ENCODE measurements around the gene HAPLN3. TPM values are rescaled to one million over a fixed set of nuclear protein-coding genes. Genes with fewer than 3 reads are reported as not detected.

Gene HAPLN3
- total RNA-seq, 1 experiment from 2014 or later = 11.5 TPM

DNA sequence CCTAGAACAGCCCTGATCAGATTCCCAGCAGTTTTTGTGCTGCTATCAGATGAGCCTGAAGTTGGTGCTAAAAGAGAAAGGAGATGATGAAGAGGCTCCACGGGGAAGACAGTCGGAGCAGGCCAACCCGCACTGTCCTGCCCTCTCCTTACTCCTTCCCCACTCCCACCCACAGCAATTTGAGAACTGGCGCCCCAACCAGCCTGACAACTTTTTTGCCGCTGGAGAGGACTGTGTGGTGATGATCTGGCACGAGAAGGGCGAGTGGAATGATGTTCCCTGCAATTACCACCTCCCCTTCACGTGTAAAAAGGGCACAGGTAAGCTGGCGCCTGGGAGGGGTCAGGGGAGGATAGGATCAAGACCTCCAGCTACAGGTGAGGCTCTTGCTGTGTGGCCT is 22.6 kb downstream of the HAPLN3 start:
- no peak for DNase-seq
- H3K36me3 ChIP-seq (replicated peaks; ENCODE audit: control insufficient read depth, insufficient read depth, low read length) = no peaks in the 10 kb centered on the region
- H3K27me3 ChIP-seq (ENCODE audit: control insufficient read depth, insufficient read depth, low read length) = no peaks in the 10 kb centered on the region; the same call in 1 of the 2 replicates
- no peak overlapping the region for H3K4me3 ChIP-seq (ENCODE audit: insufficient read depth, low read depth, low read length)

DNA sequence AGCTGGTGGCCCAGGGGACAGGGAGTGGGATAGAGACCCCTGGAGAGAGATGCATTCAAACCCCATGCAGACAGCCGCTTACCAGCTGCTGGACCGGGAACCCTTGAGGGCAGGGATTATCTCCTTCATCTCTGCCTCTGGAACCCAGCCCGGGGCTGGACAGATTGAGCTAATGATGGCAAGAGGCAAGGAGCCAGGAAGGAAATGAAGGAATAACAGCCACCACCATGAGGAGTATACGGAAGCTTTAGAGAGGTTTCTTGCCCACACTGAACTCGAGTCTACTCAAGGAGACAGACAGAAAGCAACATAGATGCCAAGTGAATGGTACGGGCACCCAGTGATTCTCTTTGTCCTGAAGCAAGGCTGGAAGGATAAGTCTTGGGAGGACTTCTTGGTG is 23.2 kb downstream of the HAPLN3 start:
- no peak overlapping the region for H3K4me3 ChIP-seq (ENCODE audit: insufficient read depth, low read depth, low read length)
- no peaks in the 10 kb centered on the region for H3K36me3 ChIP-seq (replicated peaks; ENCODE audit: control insufficient read depth, insufficient read depth, low read length)
- DNase-seq = no peak
- no peaks in the 10 kb centered on the region; the same call in 1 of the 2 replicates for H3K27me3 ChIP-seq (ENCODE audit: control insufficient read depth, insufficient read depth, low read length)

DNA sequence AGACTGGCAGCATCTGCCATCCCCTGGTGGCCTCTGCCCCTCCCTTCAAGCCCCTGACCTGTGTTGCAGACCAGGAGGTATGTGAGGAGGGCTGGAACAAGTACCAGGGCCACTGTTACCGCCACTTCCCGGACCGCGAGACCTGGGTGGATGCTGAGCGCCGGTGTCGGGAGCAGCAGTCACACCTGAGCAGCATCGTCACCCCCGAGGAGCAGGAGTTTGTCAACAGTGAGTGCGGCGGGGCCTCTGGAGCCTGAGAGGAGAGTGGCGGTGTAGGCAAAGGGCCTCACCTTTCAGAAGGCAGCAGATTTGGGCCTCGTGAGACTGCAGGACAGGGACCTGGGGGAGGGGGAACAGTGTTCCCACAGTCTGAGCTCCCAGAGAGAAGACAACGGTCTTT is 24.0 kb downstream of the HAPLN3 start:
- Histone ChIP-seq H3K4me3 (ENCODE audit: insufficient read depth, low read depth, low read length) (no peak overlapping the region), H3K36me3 (replicated peaks; ENCODE audit: control insufficient read depth, insufficient read depth, low read length) (no peaks in the 10 kb centered on the region), H3K27me3 (ENCODE audit: control insufficient read depth, insufficient read depth, low read length) (no peaks in the 10 kb centered on the region; the same call in 1 of the 2 replicates)
- DNase-seq = no peak

DNA sequence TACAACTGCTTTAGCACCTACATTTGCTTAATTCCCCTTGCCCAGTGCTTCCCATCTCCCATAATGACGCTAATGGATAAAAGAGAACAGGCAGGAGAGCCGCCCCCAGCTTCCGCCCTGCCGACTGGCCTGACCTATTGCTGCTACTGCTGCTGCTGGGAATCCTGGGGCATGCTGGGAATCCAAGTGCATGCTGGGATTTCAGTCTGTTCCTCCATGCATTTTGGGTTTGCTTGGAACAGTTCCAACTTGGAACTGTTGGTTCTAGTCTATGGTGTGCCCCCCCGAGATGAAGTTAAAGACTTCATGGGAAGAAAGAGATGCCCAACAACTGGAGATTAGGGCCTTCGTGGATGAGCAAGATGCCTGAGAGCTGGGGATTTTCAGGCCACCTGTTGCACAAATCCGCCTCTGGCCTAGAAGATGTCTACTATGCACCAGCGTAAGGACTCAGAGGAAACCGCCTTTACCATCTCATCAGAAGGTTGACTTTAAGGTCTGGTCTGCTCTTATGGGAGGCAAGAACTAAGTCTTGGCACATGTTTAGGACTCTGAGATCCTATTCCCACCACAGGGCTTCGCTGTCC is 29.0 kb downstream of the HAPLN3 start:
- Histone ChIP-seq H3K4me3 (ENCODE audit: insufficient read depth, low read depth, low read length) (no peak overlapping the region), H3K27me3 (ENCODE audit: control insufficient read depth, insufficient read depth, low read length) (no peaks in the 10 kb centered on the region), H3K36me3 (replicated peaks; ENCODE audit: control insufficient read depth, insufficient read depth, low read length) (no peaks in the 10 kb centered on the region)
- DNase-seq = no peak

DNA sequence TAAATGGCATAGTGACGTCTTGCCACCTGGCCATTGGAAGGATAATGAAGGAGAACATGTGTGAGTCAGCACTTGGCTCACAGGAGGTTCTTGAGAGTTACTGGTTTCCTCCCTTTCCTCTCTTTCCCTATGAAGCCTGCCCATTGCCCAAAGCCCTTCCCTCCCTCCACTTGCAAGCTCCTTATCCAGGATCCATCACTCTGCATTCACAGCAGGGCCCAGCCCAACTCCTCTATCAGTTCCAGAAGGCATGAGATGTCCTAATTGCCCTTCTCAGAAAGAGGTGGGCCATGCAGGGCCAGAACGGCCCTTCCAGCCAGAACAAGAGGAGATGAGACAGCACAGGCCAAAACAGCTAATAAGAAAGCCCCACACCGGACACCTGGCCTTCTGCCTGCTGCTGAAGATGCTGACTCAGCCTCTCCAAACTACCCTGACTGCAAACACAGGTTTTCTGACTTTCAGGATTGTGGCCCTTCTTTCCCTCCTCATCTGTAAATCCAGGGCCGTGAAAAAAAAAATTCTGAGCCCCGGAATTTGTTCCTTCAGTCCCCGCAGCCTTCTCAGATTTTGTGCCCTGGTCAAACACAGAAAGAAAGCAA is 29.7 kb downstream of the HAPLN3 start:
- H3K36me3 ChIP-seq (replicated peaks; ENCODE audit: control insufficient read depth, insufficient read depth, low read length) = no peaks in the 10 kb centered on the region
- DNase-seq = no peak
- H3K4me3 ChIP-seq (ENCODE audit: insufficient read depth, low read depth, low read length) = no peak overlapping the region
- H3K27me3 ChIP-seq (ENCODE audit: control insufficient read depth, insufficient read depth, low read length) = no peaks in the 10 kb centered on the region

DNA sequence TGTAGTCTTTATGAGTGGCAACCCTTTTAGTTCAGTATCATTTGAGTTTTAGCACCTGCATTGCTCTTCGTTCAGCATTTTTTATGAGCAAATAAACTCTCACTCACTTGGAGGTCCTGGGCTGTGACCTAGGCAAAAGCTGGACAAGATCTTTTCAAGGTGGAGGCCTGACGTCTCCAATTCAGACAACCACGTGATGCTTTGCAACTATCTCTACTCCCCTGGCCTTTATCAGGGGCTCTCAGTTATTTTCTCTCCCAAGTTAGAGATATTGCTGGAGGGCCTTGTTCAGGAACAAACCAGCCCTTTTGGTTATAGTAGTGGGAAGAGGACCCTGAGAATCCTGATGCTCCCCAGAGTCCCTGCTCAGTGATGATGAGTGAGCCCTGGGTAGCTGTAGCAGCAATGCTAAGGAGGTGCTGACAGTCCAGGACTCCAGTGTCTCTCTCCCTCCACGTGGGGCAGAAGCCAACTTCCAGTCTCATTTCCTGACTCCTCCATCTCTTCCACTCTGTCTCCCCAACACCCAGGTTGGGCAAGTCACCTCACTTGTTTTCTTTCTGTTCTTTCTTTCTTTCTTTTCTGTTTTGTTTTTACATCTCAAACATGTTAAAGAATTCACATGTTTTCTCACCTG is 30.4 kb downstream of the HAPLN3 start:
- Histone ChIP-seq H3K27me3 (ENCODE audit: control insufficient read depth, insufficient read depth, low read length) (no peaks in the 10 kb centered on the region), H3K36me3 (replicated peaks; ENCODE audit: control insufficient read depth, insufficient read depth, low read length) (no peaks in the 10 kb centered on the region), H3K4me3 (ENCODE audit: insufficient read depth, low read depth, low read length) (no peak overlapping the region)
- no peak for DNase-seq

DNA sequence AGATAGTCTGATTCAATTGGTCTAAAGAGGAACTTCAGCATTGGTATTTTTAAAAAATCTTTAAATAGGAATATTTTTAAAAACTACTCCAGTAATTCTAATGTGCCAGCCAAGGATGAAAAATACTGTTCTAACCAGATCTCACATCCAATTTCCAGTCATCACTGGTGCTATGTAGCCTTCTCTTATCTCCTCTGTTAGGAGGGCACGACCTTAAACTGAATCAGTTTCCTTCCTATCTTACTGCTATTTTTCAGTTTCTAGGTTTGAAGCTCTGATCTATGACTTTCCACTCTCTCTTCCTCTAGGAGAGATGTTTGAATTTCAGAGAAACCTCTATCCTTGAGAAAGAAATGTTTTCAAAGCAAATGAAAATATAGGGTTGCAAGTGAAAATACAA is 31.9 kb downstream of the HAPLN3 start:
- H3K4me3 ChIP-seq (ENCODE audit: insufficient read depth, low read depth, low read length) = no peak overlapping the region
- H3K36me3 ChIP-seq (replicated peaks; ENCODE audit: control insufficient read depth, insufficient read depth, low read length) = no peaks in the 10 kb centered on the region
- H3K27me3 ChIP-seq (ENCODE audit: control insufficient read depth, insufficient read depth, low read length) = no peaks in the 10 kb centered on the region
- DNase-seq = no peak

DNA sequence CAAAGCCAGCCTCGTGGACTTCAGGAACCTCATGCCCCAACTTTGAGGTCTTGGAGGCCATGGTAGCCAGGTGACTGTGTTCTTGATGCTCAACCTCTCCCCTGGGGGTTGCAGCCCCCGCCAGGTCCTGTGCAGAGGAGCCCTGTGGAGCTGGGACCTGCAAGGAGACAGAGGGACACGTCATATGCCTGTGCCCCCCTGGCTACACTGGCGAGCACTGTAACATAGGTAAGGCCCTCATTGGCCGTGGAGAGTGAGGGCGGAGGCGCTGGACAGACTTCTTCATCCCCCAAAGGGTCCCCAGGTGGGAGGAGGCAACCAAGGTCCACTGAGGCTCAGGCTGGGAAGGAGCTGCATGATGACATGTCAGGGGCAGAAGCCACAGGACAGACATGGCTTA is 35.1 kb downstream of the HAPLN3 start:
- Histone ChIP-seq H3K4me3 (ENCODE audit: insufficient read depth, low read depth, low read length) (no peak overlapping the region), H3K27me3 (ENCODE audit: control insufficient read depth, insufficient read depth, low read length) (no peaks in the 10 kb centered on the region), H3K36me3 (replicated peaks; ENCODE audit: control insufficient read depth, insufficient read depth, low read length) (no peaks in the 10 kb centered on the region)
- DNase-seq = no peak

DNA sequence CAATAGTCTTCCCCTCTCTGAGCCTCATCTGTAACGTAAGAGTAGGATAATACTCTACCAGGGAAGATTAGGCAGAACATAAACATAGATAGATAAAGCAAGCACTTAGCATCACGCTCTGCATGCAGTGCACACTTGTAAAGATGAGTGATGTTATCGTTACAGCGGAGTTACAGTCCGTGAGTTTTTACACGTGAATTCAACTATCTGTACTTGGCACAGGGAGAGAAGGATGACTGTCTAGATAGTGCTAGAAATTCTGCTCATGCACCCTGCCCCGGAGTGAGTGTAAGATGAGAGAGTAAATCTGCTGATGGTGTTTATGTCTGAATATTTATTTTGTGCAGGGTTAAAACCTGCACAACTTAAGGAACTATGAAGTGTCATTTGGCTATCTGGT is 35.8 kb downstream of the HAPLN3 start:
- no peak for DNase-seq
- Histone ChIP-seq H3K27me3 (ENCODE audit: control insufficient read depth, insufficient read depth, low read length) (no peaks in the 10 kb centered on the region), H3K36me3 (replicated peaks; ENCODE audit: control insufficient read depth, insufficient read depth, low read length) (no peaks in the 10 kb centered on the region), H3K4me3 (ENCODE audit: insufficient read depth, low read depth, low read length) (no peak overlapping the region)

DNA sequence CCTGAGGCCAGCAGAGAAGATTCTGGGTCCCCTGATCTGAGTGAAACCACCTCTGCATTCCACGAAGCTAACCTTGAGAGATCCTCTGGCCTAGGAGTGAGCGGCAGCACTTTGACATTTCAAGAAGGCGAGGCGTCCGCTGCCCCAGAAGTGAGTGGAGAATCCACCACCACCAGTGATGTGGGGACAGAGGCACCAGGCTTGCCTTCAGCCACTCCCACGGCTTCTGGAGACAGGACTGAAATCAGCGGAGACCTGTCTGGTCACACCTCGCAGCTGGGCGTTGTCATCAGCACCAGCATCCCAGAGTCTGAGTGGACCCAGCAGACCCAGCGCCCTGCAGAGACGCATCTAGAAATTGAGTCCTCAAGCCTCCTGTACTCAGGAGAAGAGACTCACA is 36.4 kb downstream of the HAPLN3 start:
- Histone ChIP-seq H3K4me3 (ENCODE audit: insufficient read depth, low read depth, low read length) (no peak overlapping the region), H3K36me3 (replicated peaks; ENCODE audit: control insufficient read depth, insufficient read depth, low read length) (no peaks in the 10 kb centered on the region), H3K27me3 (ENCODE audit: control insufficient read depth, insufficient read depth, low read length) (no peaks in the 10 kb centered on the region)
- DNase-seq = no peak

DNA sequence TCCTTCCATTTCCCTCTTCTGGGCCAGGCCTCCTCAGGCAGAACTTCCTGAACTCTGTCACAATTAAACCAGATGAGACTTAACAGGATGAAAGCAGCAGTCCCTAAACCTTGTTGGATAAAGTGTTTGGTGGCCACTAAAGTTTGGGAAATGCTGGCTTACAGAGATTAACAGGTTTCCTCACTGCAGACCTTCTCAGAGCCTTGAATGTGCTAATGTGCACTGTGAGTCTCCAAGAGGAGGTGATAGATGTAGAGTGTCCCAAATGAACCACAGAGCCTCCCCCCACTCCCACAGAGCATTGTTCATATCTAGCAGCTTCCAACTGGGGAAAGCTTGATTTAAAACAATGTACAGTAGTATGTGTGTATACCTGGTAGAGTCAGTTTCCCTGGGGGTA is 42.9 kb downstream of the HAPLN3 start:
- DNase-seq = no peak
- H3K36me3 ChIP-seq (replicated peaks; ENCODE audit: control insufficient read depth, insufficient read depth, low read length) = no peaks in the 10 kb centered on the region
- H3K27me3 ChIP-seq (ENCODE audit: control insufficient read depth, insufficient read depth, low read length) = no peaks in the 10 kb centered on the region
- H3K4me3 ChIP-seq (ENCODE audit: insufficient read depth, low read depth, low read length) = no peak overlapping the region

DNA sequence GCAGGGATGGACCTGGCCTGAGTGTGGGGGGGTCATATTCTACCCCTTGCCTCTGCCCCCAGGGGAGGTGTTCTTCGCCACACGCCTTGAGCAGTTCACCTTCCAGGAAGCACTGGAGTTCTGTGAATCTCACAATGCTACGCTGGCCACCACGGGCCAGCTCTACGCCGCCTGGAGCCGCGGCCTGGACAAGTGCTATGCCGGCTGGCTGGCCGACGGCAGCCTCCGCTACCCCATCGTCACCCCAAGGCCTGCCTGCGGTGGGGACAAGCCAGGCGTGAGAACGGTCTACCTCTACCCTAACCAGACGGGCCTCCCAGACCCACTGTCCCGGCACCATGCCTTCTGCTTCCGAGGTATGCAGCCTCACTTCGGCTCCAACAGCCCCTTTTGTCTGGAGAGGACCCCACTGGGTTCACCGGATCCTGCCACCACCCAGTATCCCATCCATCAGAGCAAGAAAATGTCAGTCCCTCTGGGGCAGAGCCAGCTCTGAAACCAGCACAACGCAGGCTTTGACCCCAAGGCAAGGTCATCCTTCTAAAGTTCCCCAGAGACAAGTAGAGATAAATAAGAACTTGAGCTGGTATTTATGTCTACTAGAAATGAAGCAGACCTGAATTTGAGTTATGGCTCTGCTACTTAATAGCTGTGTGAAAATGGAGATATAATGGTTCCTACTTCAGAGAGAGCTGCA is 45.8 kb downstream of the HAPLN3 start:
- H3K4me3 ChIP-seq (ENCODE audit: insufficient read depth, low read depth, low read length) = no peak overlapping the region
- no peaks in the 10 kb centered on the region for H3K27me3 ChIP-seq (ENCODE audit: control insufficient read depth, insufficient read depth, low read length)
- no peaks in the 10 kb centered on the region for H3K36me3 ChIP-seq (replicated peaks; ENCODE audit: control insufficient read depth, insufficient read depth, low read length)
- no peak for DNase-seq

DNA sequence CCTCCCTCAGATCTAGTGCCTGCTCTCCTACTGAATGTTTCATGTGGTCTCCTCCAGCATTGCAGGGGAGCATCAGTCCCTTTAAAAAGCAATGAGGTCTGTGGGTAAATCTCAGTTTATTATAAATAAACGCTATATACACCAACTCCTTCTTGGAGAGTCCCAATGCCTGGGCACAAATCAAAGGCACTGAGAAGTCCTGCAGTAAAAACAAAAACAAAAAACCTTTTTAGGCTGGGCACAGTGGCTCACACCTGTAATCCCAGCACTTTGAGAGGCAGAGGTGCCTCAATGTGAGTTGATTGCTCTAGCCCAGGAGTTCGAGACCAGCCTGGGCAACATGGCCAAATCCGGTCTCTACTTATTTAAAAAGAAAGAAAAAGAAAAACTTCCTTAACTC is 47.1 kb downstream of the HAPLN3 start:
- H3K27me3 ChIP-seq (ENCODE audit: control insufficient read depth, insufficient read depth, low read length) = no peaks in the 10 kb centered on the region
- no peak for DNase-seq
- H3K4me3 ChIP-seq (ENCODE audit: insufficient read depth, low read depth, low read length) = no peak overlapping the region
- H3K36me3 ChIP-seq (replicated peaks; ENCODE audit: control insufficient read depth, insufficient read depth, low read length) = no peaks in the 10 kb centered on the region

DNA sequence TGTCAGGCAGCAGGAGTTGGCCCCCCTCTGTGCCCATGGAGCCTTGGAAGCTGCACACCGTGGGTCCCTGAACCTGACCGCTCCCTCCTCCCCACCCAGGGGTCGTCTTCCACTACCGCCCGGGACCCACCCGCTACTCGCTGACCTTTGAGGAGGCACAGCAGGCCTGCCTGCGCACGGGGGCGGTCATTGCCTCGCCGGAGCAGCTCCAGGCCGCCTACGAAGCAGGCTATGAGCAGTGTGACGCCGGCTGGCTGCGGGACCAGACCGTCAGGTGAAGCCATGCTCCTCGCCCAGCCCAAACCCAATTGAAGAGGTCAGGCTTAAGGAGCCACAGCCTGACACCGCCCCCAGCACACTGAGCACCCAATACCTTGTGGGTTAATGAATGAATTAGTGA is 48.2 kb downstream of the HAPLN3 start:
- H3K36me3 ChIP-seq (replicated peaks; ENCODE audit: control insufficient read depth, insufficient read depth, low read length) = no peaks in the 10 kb centered on the region
- no peaks in the 10 kb centered on the region for H3K27me3 ChIP-seq (ENCODE audit: control insufficient read depth, insufficient read depth, low read length)
- no peak overlapping the region for H3K4me3 ChIP-seq (ENCODE audit: insufficient read depth, low read depth, low read length)
- DNase-seq = peak; percentile 59

DNA sequence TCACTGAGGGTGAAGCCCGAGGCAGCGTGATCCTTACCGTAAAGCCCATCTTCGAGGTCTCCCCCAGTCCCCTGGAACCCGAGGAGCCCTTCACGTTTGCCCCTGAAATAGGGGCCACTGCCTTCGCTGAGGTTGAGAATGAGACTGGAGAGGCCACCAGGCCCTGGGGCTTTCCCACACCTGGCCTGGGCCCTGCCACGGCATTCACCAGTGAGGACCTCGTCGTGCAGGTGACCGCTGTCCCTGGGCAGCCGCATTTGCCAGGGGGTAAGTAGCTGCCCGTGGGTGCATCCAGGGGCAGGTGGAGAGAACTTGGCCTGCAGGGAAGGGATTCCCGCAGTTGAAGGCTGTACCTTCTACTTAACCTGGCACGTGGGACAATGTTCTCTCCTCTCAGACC is 49.7 kb downstream of the HAPLN3 start:
- Histone ChIP-seq H3K27me3 (ENCODE audit: control insufficient read depth, insufficient read depth, low read length) (no peaks in the 10 kb centered on the region), H3K36me3 (replicated peaks; ENCODE audit: control insufficient read depth, insufficient read depth, low read length) (no peaks in the 10 kb centered on the region), H3K4me3 (ENCODE audit: insufficient read depth, low read depth, low read length) (no peak overlapping the region)
- DNase-seq = peak; percentile 47

Data from H7 (cell line).